Adipose tissue (tissue), 3 donors: ENCODE measurements around the gene MAGEC1. TPM values are rescaled to one million over a fixed set of nuclear protein-coding genes. Genes with fewer than 3 reads are reported as not detected.

Experiments used
- H3K27ac ChIP-seq: one replicate; pipeline ENCODE4 v1.5.1; 2013; ENCODE audit warnings: low read depth, low read length
- WGBS, 3 donors: extraction: QIAGEN DNeasy Blood & Tissue Kit; methylation state at CpG; one replicate each; pipeline ENCODE4 v1.1.7; 2013; 5-methylcytosine and 5-hydroxymethylcytosine counted together
- polyA plus RNA-seq, 3 donors: library from polyadenylated mRNA; stranded (reverse); fragments of 200-250 nt; gene quantifications; one replicate each; pipeline ENCODE4 v1.2.3, GENCODE V29; 2013
- donor health status: healthy with polysubstance abuse.
- donor health status: Bipolar disorder and iron deficiency.
- donor health status: healthy.

The MAGEC1 gene
- polyA plus RNA-seq, 3 donors: not detected

DNA sequence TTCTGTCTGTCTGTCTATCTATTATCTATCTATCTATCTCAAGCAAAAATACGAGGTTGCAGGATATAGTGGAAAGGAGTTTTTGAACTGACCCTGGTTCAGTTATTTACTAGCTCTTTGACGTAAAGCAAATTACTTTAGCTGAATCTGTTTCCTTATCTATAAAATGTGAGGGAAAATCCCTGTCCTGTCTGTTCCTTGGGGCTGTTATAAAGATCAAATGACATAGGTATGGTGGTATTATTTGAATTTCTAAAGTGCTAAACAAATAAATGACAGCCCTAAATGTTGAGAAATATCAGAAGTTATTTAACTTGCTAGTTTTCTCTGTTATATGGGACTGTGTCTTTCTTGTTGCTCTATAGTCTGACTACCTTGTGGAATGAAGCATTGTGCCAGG is 55.0 kb downstream of the MAGEC1 start:
- no peak overlapping the region for H3K27ac ChIP-seq
- 31 to 70% (median 59%) methylated on average over 2 of the region's 2 CpGs for WGBS, 3 donors

Other genes with a start within 250 kb of the MAGEC1 start
- gene SPANXD, start 205.2 kb upstream of the MAGEC1 start, polyA plus RNA-seq: not detected
- gene MAGEC3, start 65.6 kb upstream of the MAGEC1 start, polyA plus RNA-seq: not detected